NCI-H748 treated with DMSO at 0.1 percent for 48 hours (cell line): ENCODE results near the gene BCAT1.

Experiments
- DNase-seq: peaks from one replicate; lab custom pipeline; 2025; lab: John Stamatoyannopoulos, UW

BCAT1 gene

GRCh38 chr12:24760606-24761378, 188.1 kb downstream of the BCAT1 start:
- peak; percentile 13 for DNase-seq

- peak; percentile 37 for DNase-seq
These were observed 188.7 kb downstream of the BCAT1 start for GRCh38 chr12:24760162-24760561.
